Mononuclear cell (primary cell): ENCODE data around the gene KRTAP4-6. TPM values are rescaled to one million over a fixed set of nuclear protein-coding genes. Genes with fewer than 3 reads are reported as not detected.
"Not testable (repeated sequence)": the region's sequence is repeated elsewhere in the genome, so short reads cannot be mapped to it uniquely, and the experiment has no call there.

ENCODE experiments used
- H3K27me3 ChIP-seq: 2 replicates; pipeline ENCODE4 v1.6.0; 2011; ENCODE audit warnings: low read length, control low read depth; ENCODE audit not compliant: insufficient read depth
- H3K4me1 ChIP-seq: 2 replicates; pipeline ENCODE4 v1.5.1; 2011; ENCODE audit warnings: mild to moderate bottlenecking, low read length, control low read depth; ENCODE audit not compliant: insufficient read depth
- H3K4me3 ChIP-seq: 2 replicates; pipeline ENCODE4 v1.5.1; 2011; ENCODE audit warnings: mild to moderate bottlenecking, low read length, moderate library complexity
- H3K9me3 ChIP-seq: 2 replicates; pipeline ENCODE4 v1.5.1; 2011; ENCODE audit warnings: low read depth, mild to moderate bottlenecking, control low read depth, low read length
- total RNA-seq: library from RNA; depleted of rRNA; stranded (reverse); fragments of >200 nt; gene quantifications from one replicate; pipeline ENCODE4 v1.2.3, GENCODE V29; 2012

The KRTAP4-6 gene
- total RNA-seq, 1 donor: not detected

GRCh38 chr17:41125064-41125463 is 15.3 kb downstream of the KRTAP4-6 start:
- Histone ChIP-seq H3K9me3 (no peaks in the 10 kb centered on the region), H3K27me3 (no peaks in the 10 kb centered on the region), H3K4me3 (no peak overlapping the region), H3K4me1 (peaks cover 9% of the 10 kb centered on the region)

DNA sequence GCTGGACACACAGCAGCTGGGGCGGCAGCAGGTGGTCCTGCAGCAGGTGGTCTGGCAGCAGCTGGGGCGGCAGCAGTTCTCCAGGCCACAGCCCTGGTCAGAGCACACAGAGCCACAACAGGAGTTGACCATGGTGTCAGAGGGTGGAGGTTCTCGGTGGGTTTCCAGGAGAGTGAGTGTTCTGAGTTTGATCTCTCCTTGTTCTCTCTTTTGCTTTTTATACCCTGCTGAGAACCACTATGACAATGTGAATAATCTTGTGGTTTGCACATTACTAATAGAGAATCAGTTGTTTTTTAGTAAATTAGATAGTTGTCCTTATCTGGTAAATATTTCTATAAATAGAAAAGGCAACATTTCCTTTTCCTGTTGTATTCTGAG is 16.4 kb downstream of the KRTAP4-6 start, which contains the start of gene KRTAP4-12:
KRTAP4-12 (minus strand) TSS at position 192 of the 381 bp plus-strand sequence; CDS start at position 132, 60 bp downstream.
- not testable (repeated sequence) for H3K9me3 ChIP-seq, H3K27me3 ChIP-seq, H3K4me1 ChIP-seq, H3K4me3 ChIP-seq

DNA sequence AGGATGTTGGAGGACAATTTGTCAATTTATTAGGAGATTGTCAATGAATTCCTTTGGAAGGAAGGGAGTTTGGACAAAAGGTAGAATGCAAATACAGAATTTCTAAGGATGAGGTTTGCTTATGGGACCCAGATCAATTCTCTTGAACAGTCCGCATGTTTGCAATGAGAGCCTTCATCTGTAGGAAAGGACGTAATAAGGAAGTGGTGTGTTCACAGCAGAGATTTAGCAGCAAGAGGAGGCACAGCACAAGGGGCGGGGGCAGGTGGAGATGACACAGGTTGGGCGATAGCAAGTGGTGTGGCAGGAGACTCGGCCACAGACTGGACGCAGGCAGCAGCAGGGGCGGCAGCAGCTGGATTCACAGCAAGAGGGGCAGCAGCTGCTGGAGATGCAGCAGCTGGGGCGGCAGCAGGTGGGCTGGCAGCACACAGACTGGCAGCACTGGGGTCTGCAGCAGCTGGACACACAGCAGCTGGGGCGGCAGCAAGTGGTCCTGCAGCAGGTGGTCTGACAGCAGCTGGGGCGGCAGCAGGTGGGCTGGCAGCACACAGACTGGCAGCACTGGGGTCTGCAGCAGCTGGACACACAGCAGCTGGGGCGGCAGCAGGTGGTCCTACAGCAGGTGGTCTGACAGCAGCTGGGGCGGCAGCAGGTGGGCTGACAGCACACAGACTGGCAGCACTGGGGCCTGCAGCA is 16.9 kb downstream of the KRTAP4-6 start:
- H3K27me3 ChIP-seq, H3K4me3 ChIP-seq, H3K9me3 ChIP-seq: not testable (repeated sequence)
- H3K4me1 ChIP-seq: peaks cover 12% of the 10 kb centered on the region

GRCh38 chr17:41121742-41122141 is 18.6 kb downstream of the KRTAP4-6 start:
- Histone ChIP-seq H3K9me3 (no peaks in the 10 kb centered on the region), H3K4me3 (no peak overlapping the region), H3K27me3 (no peaks in the 10 kb centered on the region), H3K4me1 (peaks cover 12% of the 10 kb centered on the region)

GRCh38 chr17:41119696-41120690 is 20.4 kb downstream of the KRTAP4-6 start:
- H3K27me3 ChIP-seq, H3K4me3 ChIP-seq, H3K9me3 ChIP-seq: not testable (repeated sequence)
- H3K4me1 ChIP-seq: peaks cover 11% of the 10 kb centered on the region

DNA sequence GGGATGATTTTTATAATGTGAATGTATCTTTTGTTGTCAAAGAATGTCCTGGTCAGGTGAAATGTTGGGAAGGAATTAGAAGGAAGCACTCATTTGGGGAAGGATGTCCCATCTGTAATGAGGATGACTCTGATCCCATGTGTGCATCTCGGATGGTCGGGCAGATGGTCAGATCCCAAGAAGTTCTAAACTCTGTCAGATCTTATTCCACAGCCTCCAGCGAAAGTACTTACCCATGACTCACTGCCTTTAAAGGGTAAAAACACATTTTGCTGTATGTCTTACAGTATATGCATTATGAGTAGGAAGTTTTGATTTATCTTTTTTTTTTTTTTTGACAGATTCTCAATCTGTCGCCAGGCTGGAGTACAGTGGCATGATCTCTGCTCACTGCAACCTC is 21.6 kb downstream of the KRTAP4-6 start:
- Histone ChIP-seq H3K9me3 (no peaks in the 10 kb centered on the region), H3K27me3 (peaks cover 3% of the 10 kb centered on the region), H3K4me3 (no peak overlapping the region), H3K4me1 (peaks cover 11% of the 10 kb centered on the region)

DNA sequence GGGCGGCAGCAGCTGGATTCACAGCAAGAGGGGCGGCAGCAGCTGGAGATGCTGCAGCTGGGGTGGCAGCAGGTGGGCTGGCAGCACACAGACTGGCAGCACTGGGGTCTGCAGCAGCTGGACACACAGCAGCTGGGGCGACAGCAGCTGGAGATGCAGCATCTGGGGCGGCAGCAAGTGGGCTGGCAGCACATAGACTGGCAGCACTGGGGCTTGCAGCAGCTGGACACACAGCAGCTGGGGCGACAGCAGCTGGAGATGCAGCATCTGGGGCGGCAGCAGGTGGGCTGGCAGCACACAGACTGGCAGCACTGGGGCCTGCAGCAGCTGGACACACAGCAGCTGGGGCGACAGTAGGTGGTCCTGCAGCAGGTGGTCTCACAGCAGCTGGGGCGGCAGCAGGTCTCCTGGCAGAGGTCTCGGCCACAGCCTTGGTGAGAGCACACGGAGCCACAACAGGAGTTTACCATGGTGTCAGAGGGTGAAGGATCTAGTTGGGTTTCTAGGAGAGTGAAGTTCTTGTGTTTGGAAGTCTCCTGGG is 22.4 kb downstream of the KRTAP4-6 start, which contains the start of gene KRTAP4-11:
KRTAP4-11 (minus strand) TSS at position 528 of the 541 bp plus-strand sequence; CDS start at position 470, 58 bp downstream.
- not testable (repeated sequence) for H3K4me3 ChIP-seq, H3K9me3 ChIP-seq, H3K27me3 ChIP-seq
- H3K4me1 ChIP-seq: peaks cover 11% of the 10 kb centered on the region

DNA sequence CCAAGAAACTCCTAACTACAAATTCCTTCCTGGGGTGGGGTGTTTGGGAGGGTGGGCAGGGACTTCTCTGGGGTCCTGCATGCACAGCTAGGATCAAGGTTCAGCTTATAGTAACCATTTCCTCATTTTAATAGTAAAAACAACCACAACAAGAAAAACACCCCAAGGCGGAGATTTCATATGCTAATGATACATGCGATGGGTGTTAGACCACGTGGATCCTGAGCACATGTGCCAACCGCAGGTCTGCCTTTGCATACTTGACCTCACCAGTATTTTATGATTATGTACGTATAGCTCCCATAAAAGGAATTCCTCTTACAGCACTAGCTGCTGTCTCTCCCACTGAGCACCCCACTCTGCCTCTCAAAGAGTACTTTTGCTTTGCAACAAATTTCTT is 24.0 kb downstream of the KRTAP4-6 start:
- H3K9me3 ChIP-seq: peaks cover 6% of the 10 kb centered on the region
- no peak overlapping the region for H3K4me3 ChIP-seq
- peaks cover 3% of the 10 kb centered on the region for H3K27me3 ChIP-seq
- H3K4me1 ChIP-seq: peaks cover 11% of the 10 kb centered on the region

GRCh38 chr17:41111151-41111885 is 29.0 kb downstream of the KRTAP4-6 start:
- H3K4me1 ChIP-seq: peaks cover 8% of the 10 kb centered on the region
- H3K4me3 ChIP-seq: no peak overlapping the region
- H3K9me3 ChIP-seq: peaks cover 6% of the 10 kb centered on the region
- no peaks in the 10 kb centered on the region for H3K27me3 ChIP-seq

DNA sequence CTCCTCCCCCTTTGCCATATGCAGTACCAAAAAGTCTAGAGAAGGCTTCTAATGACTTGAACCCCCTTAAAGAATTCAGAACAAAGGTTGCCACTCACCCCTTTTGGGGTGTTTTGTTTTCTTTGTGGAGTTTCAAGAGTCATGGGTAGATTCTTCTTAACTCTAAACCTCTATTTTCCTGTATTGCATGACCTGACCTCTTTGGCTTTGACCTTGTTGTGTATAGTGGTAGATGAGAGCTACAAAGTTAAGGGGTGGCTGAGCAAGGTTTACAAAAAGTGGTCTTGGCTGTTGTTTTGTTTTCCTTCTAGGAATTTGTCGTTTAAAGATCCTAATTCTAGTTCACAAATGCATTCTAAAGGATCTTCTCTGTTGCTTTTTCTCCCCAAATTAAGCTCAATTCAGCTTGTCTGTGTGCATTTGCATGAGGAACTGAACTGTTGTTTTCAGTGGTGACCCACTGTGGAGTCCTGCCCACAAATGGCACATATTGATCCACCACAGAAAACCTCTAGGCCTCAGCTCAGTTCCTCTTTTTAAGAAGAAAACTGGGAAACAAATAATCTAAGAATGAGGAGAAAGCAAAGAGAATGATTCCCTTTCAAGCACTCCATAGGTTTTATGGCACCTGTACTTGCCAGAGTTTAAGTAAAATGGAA is 31.5 kb downstream of the KRTAP4-6 start:
- H3K9me3 ChIP-seq, H3K27me3 ChIP-seq, H3K4me1 ChIP-seq: not testable (repeated sequence)
- peak overlapping the region; percentile 32 for H3K4me3 ChIP-seq

- peaks cover 3% of the 10 kb centered on the region for H3K9me3 ChIP-seq
- H3K4me3 ChIP-seq: peak overlapping the region; percentile 32
- H3K4me1 ChIP-seq: peaks cover 8% of the 10 kb centered on the region
- no peaks in the 10 kb centered on the region for H3K27me3 ChIP-seq
These were observed 32.3 kb downstream of the KRTAP4-6 start for GRCh38 chr17:41107941-41108450.

GRCh38 chr17:41105347-41105746 is 35.0 kb downstream of the KRTAP4-6 start, which contains the start of gene KRTAP4-9:
KRTAP4-9 (plus strand) TSS chr17:41105389; CDS start chr17:41105389, 0 bp downstream.
- H3K4me1 ChIP-seq, H3K9me3 ChIP-seq, H3K27me3 ChIP-seq, H3K4me3 ChIP-seq: not testable (repeated sequence)

DNA sequence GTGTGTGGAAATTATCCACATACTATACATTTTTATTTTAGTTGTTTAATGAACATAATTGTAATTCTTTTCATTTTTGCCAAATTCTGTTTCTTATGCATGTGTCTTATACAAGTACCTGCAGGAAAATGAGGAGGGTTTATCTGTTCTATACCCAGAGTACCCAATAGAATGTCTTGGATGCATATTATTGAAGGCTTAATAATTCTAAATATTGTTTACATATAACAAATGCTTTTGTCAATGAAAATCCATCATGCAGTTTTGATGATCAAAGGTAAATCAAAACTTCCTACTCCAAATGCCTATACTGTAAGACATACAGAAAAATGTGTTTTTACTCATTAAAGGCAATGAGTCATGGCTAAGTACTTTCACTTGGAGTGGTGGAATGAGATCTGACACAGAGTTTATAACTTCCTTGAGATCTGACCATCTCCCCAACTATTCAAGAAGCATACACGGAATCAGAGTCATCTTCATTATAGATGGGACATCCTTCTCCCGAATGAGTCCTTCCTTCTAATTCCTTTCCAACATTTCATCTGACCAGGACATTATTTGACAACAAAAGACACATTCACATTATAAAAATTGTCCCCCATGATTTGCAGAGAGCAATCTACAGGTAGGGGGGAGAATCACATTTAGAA is 35.8 kb downstream of the KRTAP4-6 start:
- H3K4me3 ChIP-seq, H3K9me3 ChIP-seq, H3K27me3 ChIP-seq, H3K4me1 ChIP-seq: not testable (repeated sequence)
